HCT116 (cell line): ENCODE measurements around the gene PLA2G4B. TPM values are rescaled to one million over a fixed set of nuclear protein-coding genes. Genes with fewer than 3 reads are reported as not detected.

Experiments
- ATAC-seq: fragments of 200-7000 bp; cut with Tn5 transposase; 2 replicates; pipeline ENCODE4 v1.9.1; 2020; ENCODE audit warnings: mild to moderate bottlenecking, moderate library complexity
- BruUV-seq: library from RNA; stranded (reverse); fragments of 400-500 nt; replicated peaks from 2 replicates; lab custom pipeline; 2021; lab: Mats Ljungman, UMichigan
- CTCF ChIA-PET: fragments of 300-600 bp; sonication (Branson Sonifier 250); formaldehyde crosslinking; loops from one replicate; lab custom pipeline; 2021; ENCODE audit warnings: antibody characterized with exemption; lab: Charles Lee
- POLR2A ChIA-PET: fragments of 300-600, 350-600 bp; sonication (Branson Sonifier 250); formaldehyde crosslinking; loops from one replicate; lab custom pipeline; 2021; ENCODE audit warnings: antibody characterized with exemption; lab: Charles Lee
- RAD21 ChIA-PET, 2 experiments: fragments of 300-600 bp; sonication (Branson Sonifier 250); formaldehyde crosslinking; loops; one replicate each; lab custom pipeline; 2023; ENCODE audit warnings: low total read pairs in 2 of 2; ENCODE audit not compliant: uncharacterized antibody in 2 of 2, unreplicated experiment in 2 of 2, low non-redundant PET in 1 of 2; lab: Charles Lee
- DNase-seq: peaks from one replicate; pipeline ENCODE4 v3.0.0-alpha.2; 2010; ENCODE audit warnings: low read depth, low spot score
- H2AFZ ChIP-seq: fragments of 200-600 bp; shearing (Covaris generic), sonication (generic); 2 replicates; pipeline ENCODE4 v1.6.1; 2017; ENCODE audit warnings: low read depth, mixed run types, mixed read lengths, antibody characterized with exemption, low read length; ENCODE audit not compliant: poor library complexity, severe bottlenecking
- H3K27ac ChIP-seq: 2 replicates; pipeline ENCODE4 v1.5.1; 2012; ENCODE audit warnings: low read depth, low read length
- H3K27me3 ChIP-seq: fragments of 200-600 bp; sonication (generic); 2 replicates; pipeline ENCODE4 v1.6.1; 2016; ENCODE audit warnings: mixed run types, low read length, mixed read lengths; ENCODE audit not compliant: insufficient read depth
- H3K36me3 ChIP-seq, 2 experiments: fragments of 200-500 bp in 1 of 2; fragments of 200-600 bp in 1 of 2; sonication (Bioruptor generic) in 1 of 2; sonication (generic) in 1 of 2; 2 replicates each; pipeline versions ENCODE4 v1.5.1 to v1.6.1; 2014 to 2016; ENCODE audit warnings: low read length in 2 of 2, inconsistent platforms in 1 of 2, mixed read lengths in 1 of 2, mixed run types in 1 of 2; ENCODE audit not compliant: insufficient read depth in 2 of 2, control insufficient read depth in 1 of 2
- H3K4me1 ChIP-seq, 2 experiments: fragments of 200-600 bp in 1 of 2; sonication (generic) in 1 of 2; 2 replicates each; pipeline versions ENCODE4 v1.5.1 to v1.6.1; 2012 to 2017; ENCODE audit warnings: low read length in 2 of 2, inconsistent platforms in 1 of 2, mild to moderate bottlenecking in 1 of 2, mixed read lengths in 1 of 2, mixed run types in 1 of 2, moderate library complexity in 1 of 2; ENCODE audit not compliant: insufficient read depth in 2 of 2, control insufficient read depth in 1 of 2
- H3K4me2 ChIP-seq: fragments of 200-600 bp; sonication (generic); 2 replicates; pipeline ENCODE4 v1.6.1; 2017; ENCODE audit warnings: mixed run types, low read length, mixed read lengths
- H3K4me3 ChIP-seq, 2 experiments: fragments of 200-600 bp in 1 of 2; sonication (generic) in 1 of 2; replicated peaks in 1 of 2; 2 replicates each; pipeline ENCODE4 v1.5.1; 2011 to 2016; ENCODE audit warnings: low read length in 2 of 2, control low read depth in 1 of 2, low read depth in 1 of 2, mild to moderate bottlenecking in 1 of 2, mixed read lengths in 1 of 2, mixed run types in 1 of 2
- H3K79me2 ChIP-seq: fragments of 200-600 bp; sonication (generic); 2 replicates; pipeline ENCODE4 v1.6.1; 2017; ENCODE audit warnings: mild to moderate bottlenecking, mixed run types, low read length, moderate library complexity, mixed read lengths; ENCODE audit not compliant: insufficient read depth
- H3K9ac ChIP-seq: fragments of 200-600 bp; sonication (generic); 2 replicates; pipeline ENCODE4 v1.6.1; 2016; ENCODE audit warnings: low read length, mixed read lengths
- H3K9me2 ChIP-seq: fragments of 200-600 bp; sonication (generic), shearing (Covaris generic); 2 replicates; pipeline ENCODE4 v1.6.1; 2017; ENCODE audit warnings: mixed run types, mild to moderate bottlenecking, moderate library complexity; ENCODE audit not compliant: insufficient read depth
- H3K9me3 ChIP-seq, 2 experiments: fragments of 200-500 bp in 1 of 2; fragments of 200-600 bp in 1 of 2; sonication (Bioruptor generic) in 1 of 2; sonication (generic) in 1 of 2; 2 replicates each; pipeline ENCODE4 v1.6.1; 2014 to 2017; ENCODE audit warnings: low read length in 2 of 2, mixed read lengths in 2 of 2, inconsistent platforms in 1 of 2, low read depth in 1 of 2, mild to moderate bottlenecking in 1 of 2, mixed run types in 1 of 2, moderate library complexity in 1 of 2; ENCODE audit not compliant: control insufficient read depth in 1 of 2, insufficient read depth in 1 of 2
- H4K20me1 ChIP-seq: fragments of 200-600 bp; sonication (generic), shearing (Covaris generic); 2 replicates; pipeline ENCODE4 v1.6.1; 2017; ENCODE audit warnings: mixed run types, mild to moderate bottlenecking, moderate library complexity; ENCODE audit not compliant: insufficient read depth
- CBX3 ChIP-seq: IDR thresholded peaks from 2 replicates; pipeline ENCODE4 v1.6.1; 2012; ENCODE audit warnings: low read depth
- EGR1 ChIP-seq: IDR thresholded peaks from 2 replicates; pipeline ENCODE4 v1.6.1; 2012; ENCODE audit warnings: low read depth
- ELF1 ChIP-seq: IDR thresholded peaks from 2 replicates; pipeline ENCODE4 v1.6.1; 2012; ENCODE audit warnings: low read depth, borderline replicate concordance
- EZH2 ChIP-seq: fragments of 200-600 bp; sonication (generic); IDR thresholded peaks from 2 replicates; pipeline ENCODE4 v1.6.1; 2017; ENCODE audit warnings: antibody characterized with exemption, mixed run types
- FOSL1 ChIP-seq: IDR thresholded peaks from 2 replicates; pipeline ENCODE4 v1.6.1; 2012; ENCODE audit warnings: low read depth
- MAX ChIP-seq: IDR thresholded peaks from 2 replicates; pipeline ENCODE4 v1.6.1; 2012
- SIN3A ChIP-seq: IDR thresholded peaks from 2 replicates; pipeline ENCODE4 v1.6.1; 2012; ENCODE audit warnings: low read depth
- SRF ChIP-seq: IDR thresholded peaks from 2 replicates; pipeline ENCODE4 v1.6.1; 2012; ENCODE audit warnings: low read depth
- ZFX ChIP-seq: fragments of 450-650 bp; IDR thresholded peaks from 2 replicates; pipeline ENCODE4 v1.6.1; 2017
- intact Hi-C: fragments of 100-400 bp; cut with micrococcal nuclease; formaldehyde crosslinking; loops from 2 replicates; pipeline ENCODE4 v1.10.0; 2022
- total RNA-seq: library from RNA; stranded (reverse); gene quantifications from one replicate; pipeline ENCODE4 v1.2.1, GENCODE V29; 2021; ENCODE audit not compliant: unreplicated experiment
- TF ChIP-seq, protein P1 (sequence below): IDR thresholded peaks from 2 replicates; pipeline ENCODE4 v1.6.1; 2012; ENCODE audit warnings: low read depth

The PLA2G4B gene
- total RNA-seq, 1 experiment from 2014 or later = 4.7 TPM

DNA sequence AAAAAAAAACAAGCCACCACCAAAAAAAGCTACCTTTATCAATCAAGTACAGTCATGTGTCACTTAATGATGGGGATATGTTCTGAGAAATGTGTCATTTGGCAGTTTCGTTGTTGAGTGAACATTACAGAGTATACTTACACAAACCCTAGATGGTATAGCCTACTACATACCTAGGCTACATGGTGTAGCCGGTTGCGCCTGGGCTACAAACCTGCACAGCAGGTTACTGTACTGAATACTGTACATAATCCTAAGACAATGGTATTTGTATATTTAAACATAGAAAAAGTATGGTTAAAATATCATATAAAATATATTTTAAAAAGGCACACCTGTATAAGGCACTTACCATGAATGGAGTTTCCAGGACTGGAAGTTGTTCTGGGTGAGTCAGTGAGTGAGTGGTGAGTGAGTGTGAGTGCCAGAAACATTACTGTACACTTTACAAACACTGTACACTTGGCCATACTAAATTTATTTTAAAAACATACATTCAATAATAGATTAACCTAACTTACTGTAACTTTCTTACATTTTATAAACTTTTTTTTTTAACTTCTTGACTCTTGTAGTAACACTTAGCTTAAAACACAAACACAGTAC lies 36.7 kb upstream of the PLA2G4B start (continued):
- TF ChIP-seq, protein P1, sequence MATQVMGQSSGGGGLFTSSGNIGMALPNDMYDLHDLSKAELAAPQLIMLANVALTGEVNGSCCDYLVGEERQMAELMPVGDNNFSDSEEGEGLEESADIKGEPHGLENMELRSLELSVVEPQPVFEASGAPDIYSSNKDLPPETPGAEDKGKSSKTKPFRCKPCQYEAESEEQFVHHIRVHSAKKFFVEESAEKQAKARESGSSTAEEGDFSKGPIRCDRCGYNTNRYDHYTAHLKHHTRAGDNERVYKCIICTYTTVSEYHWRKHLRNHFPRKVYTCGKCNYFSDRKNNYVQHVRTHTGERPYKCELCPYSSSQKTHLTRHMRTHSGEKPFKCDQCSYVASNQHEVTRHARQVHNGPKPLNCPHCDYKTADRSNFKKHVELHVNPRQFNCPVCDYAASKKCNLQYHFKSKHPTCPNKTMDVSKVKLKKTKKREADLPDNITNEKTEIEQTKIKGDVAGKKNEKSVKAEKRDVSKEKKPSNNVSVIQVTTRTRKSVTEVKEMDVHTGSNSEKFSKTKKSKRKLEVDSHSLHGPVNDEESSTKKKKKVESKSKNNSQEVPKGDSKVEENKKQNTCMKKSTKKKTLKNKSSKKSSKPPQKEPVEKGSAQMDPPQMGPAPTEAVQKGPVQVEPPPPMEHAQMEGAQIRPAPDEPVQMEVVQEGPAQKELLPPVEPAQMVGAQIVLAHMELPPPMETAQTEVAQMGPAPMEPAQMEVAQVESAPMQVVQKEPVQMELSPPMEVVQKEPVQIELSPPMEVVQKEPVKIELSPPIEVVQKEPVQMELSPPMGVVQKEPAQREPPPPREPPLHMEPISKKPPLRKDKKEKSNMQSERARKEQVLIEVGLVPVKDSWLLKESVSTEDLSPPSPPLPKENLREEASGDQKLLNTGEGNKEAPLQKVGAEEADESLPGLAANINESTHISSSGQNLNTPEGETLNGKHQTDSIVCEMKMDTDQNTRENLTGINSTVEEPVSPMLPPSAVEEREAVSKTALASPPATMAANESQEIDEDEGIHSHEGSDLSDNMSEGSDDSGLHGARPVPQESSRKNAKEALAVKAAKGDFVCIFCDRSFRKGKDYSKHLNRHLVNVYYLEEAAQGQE = no peak
- TF ChIP-seq EGR1 (no peak), ZFX (no peak), FOSL1 (no peak), MAX (no peak), ELF1 (no peak), EZH2 (no peak), CBX3 (no peak), SIN3A (no peak)

GRCh38 chr15:41804361-41804760 lies 34.3 kb upstream of the PLA2G4B start:
- Histone ChIP-seq H3K4me3 (no peak overlapping the region), H2AFZ (no peak overlapping the region), H3K27ac (no peak overlapping the region), H3K36me3 (0 out of 4 replicates have a peak, but pooled peaks cover 0 to 8% of the 10 kb centered on the region in 2 experiments), H3K9me3 (no peaks in the 10 kb centered on the region), H3K4me1 (peaks cover 12 to 25% of the 10 kb centered on the region in 2 experiments; a peak in 3 of 4 replicates), H3K79me2 (no peaks in the 10 kb centered on the region), H3K9me2 (no peaks in the 10 kb centered on the region), H3K27me3 (no peaks in the 10 kb centered on the region), H3K9ac (no peak overlapping the region), H4K20me1 (no peaks in the 10 kb centered on the region), H3K4me2 (no peak overlapping the region)
- no peak for TF ChIP-seq SRF
- ChIA-PET RAD21 (no interaction called here), POLR2A (interaction anchor here (0.7 to 1.1 kb wide), 2 partner anchors 8 to 482 kb away, joined by 3 read pairs; no protein-coding TSS in a partner anchor), CTCF (interaction anchor here (3.8 kb wide), 1 partner anchor 31 kb away, joined by 20 read pairs; the partner anchor contains the start of gene MAPKBP1)
- DNase-seq (no peak), ATAC-seq (no peak)
- intact Hi-C loops = no loop called here
- no TSS peak for BruUV-seq
